ENCODE measurements around the gene SLC35A2. TPM values are rescaled to one million over a fixed set of nuclear protein-coding genes. Genes with fewer than 3 reads are reported as not detected.

Gene SLC35A2
- total RNA-seq, 4 donors from 2014 or later: 6.6 to 13.9 (median 10.0) TPM

Small RNA genes within 50 kb of the gene (small RNA-seq; reads per million reads assigned to genes)
- gene RNU6-722P: not detected

Other genes with a start within 250 kb of the SLC35A2 start
- gene WAS, start 227.8 kb downstream of the SLC35A2 start, total RNA-seq: 10 to 100 TPM in 3 of 4 donors, 1 to 10 TPM in 1; 7.9 to 27.9 (median 13.8) TPM
- 10 to 100 TPM in 1 of 4 donors, 1 to 10 TPM in 3; 2.7 to 15.4 (median 6.0) TPM for gene SUV39H1, start 214.9 kb downstream of the SLC35A2 start, total RNA-seq
- not detected for gene GLOD5, start 149.9 kb downstream of the SLC35A2 start, total RNA-seq
- gene GATA1, start 125.1 kb downstream of the SLC35A2 start, total RNA-seq: under 1 TPM in 2 of 4 donors, not detected in 2; 0.34 to 0.44 TPM
- gene HDAC6, start 109.6 kb downstream of the SLC35A2 start, total RNA-seq: 10 to 100 TPM; 24.9 to 74.6 (median 59.8) TPM
- gene ERAS, start 85.1 kb downstream of the SLC35A2 start, total RNA-seq: not detected
- gene PCSK1N, start 76.0 kb downstream of the SLC35A2 start, total RNA-seq: under 1 TPM in 1 of 4 donors, not detected in 3; 0.44 TPM
- 10 to 100 TPM; 14.3 to 27.3 (median 22.9) TPM for gene TIMM17B, start 13.9 kb downstream of the SLC35A2 start, total RNA-seq
- gene PQBP1, start 13.7 kb downstream of the SLC35A2 start, total RNA-seq: 10 to 100 TPM; 41.9 to 53.9 (median 44.3) TPM
- 10 to 100 TPM in 1 of 4 donors, 1 to 10 TPM in 3; 3.4 to 11.7 (median 5.5) TPM for gene PIM2, start 7.4 kb upstream of the SLC35A2 start, total RNA-seq
- 10 to 100 TPM; 24.0 to 47.5 (median 29.9) TPM for gene OTUD5, start 46.0 kb upstream of the SLC35A2 start, total RNA-seq
- gene KCND1, start 60.2 kb upstream of the SLC35A2 start, total RNA-seq: 1 to 10 TPM in 2 of 4 donors, under 1 TPM in 2; 0.49 to 1.7 (median 1.1) TPM
- 10 to 100 TPM; 20.7 to 46.3 (median 33.4) TPM for gene GRIPAP1, start 90.6 kb upstream of the SLC35A2 start, total RNA-seq
- gene TFE3, start 131.7 kb upstream of the SLC35A2 start, total RNA-seq: 100 to 1,000 TPM in 1 of 4 donors, 10 to 100 TPM in 3; 50.9 to 148 (median 72.8) TPM
- gene CCDC120, start 147.4 kb upstream of the SLC35A2 start, total RNA-seq: 1 to 10 TPM in 2 of 4 donors, under 1 TPM in 2; 0.44 to 3.1 (median 1.2) TPM
- 10 to 100 TPM in 2 of 4 donors, 1 to 10 TPM in 2; 5.1 to 10.6 (median 9.0) TPM for gene PRAF2, start 162.4 kb upstream of the SLC35A2 start, total RNA-seq
- gene WDR45, start 168.2 kb upstream of the SLC35A2 start, total RNA-seq: 100 to 1,000 TPM in 2 of 4 donors, 10 to 100 TPM in 2; 84.5 to 138 (median 115) TPM
- gene GPKOW, start 212.1 kb upstream of the SLC35A2 start, total RNA-seq: 10 to 100 TPM; 11.9 to 32.0 (median 19.8) TPM

All from subcutaneous adipose tissue (tissue), 4 donors.